RWPE2 (cell line): ENCODE measurements around the gene C1QTNF6.

Experiments
- ATAC-seq: fragments of 200-7000 bp; cut with Tn5 transposase; 3 replicates; pipeline ENCODE4 v1.9.1; 2021; ENCODE audit warnings: low read depth
- DNase-seq: peaks from one replicate; pipeline ENCODE4 v3.0.0-alpha.2; 2020; ENCODE audit warnings: low spot score
- H3K27ac ChIP-seq: fragments of 450-650 bp; 2 replicates; pipeline ENCODE4 v1.5.1; 2017; ENCODE audit warnings: mild to moderate bottlenecking; ENCODE audit not compliant: poor library complexity, severe bottlenecking
- H3K27me3 ChIP-seq: fragments of 250-450 bp; sonication (Bioruptor Pico); 2 replicates; pipeline ENCODE4 v1.5.1; 2021; ENCODE audit warnings: mild to moderate bottlenecking, moderate library complexity; ENCODE audit not compliant: insufficient read depth, poor library complexity, severe bottlenecking
- H3K36me3 ChIP-seq: fragments of 250-450 bp; sonication (Bioruptor Pico); 2 replicates; pipeline ENCODE4 v1.5.1; 2020; ENCODE audit warnings: low read depth, mild to moderate bottlenecking, moderate library complexity
- H3K4me1 ChIP-seq: fragments of 250-450 bp; sonication (Bioruptor Pico); 2 replicates; pipeline ENCODE4 v1.5.1; 2021; ENCODE audit warnings: mild to moderate bottlenecking, moderate library complexity; ENCODE audit not compliant: insufficient read depth, poor library complexity, severe bottlenecking
- H3K4me3 ChIP-seq: fragments of 250-450 bp; sonication (Bioruptor Pico); 2 replicates; pipeline ENCODE4 v1.5.1; 2021; ENCODE audit warnings: mild to moderate bottlenecking, moderate library complexity; ENCODE audit not compliant: severe bottlenecking
- H3K9me3 ChIP-seq: fragments of 250-450 bp; sonication (Bioruptor Pico); 2 replicates; pipeline ENCODE4 v1.5.1; 2021; ENCODE audit warnings: mild to moderate bottlenecking, moderate library complexity; ENCODE audit not compliant: severe bottlenecking
- TF ChIP-seq, protein P1 (sequence below): fragments of 450-650 bp; IDR thresholded peaks from one replicate; pipeline ENCODE4 v1.5.1; 2017; ENCODE audit warnings: mild to moderate bottlenecking, moderate library complexity; ENCODE audit not compliant: poor library complexity, severe bottlenecking

C1QTNF6 gene

GRCh38 chr22:37157516-37158285, 30.3 kb downstream of the C1QTNF6 start:
- TF ChIP-seq, protein P1, sequence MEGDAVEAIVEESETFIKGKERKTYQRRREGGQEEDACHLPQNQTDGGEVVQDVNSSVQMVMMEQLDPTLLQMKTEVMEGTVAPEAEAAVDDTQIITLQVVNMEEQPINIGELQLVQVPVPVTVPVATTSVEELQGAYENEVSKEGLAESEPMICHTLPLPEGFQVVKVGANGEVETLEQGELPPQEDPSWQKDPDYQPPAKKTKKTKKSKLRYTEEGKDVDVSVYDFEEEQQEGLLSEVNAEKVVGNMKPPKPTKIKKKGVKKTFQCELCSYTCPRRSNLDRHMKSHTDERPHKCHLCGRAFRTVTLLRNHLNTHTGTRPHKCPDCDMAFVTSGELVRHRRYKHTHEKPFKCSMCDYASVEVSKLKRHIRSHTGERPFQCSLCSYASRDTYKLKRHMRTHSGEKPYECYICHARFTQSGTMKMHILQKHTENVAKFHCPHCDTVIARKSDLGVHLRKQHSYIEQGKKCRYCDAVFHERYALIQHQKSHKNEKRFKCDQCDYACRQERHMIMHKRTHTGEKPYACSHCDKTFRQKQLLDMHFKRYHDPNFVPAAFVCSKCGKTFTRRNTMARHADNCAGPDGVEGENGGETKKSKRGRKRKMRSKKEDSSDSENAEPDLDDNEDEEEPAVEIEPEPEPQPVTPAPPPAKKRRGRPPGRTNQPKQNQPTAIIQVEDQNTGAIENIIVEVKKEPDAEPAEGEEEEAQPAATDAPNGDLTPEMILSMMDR, result no peak
- ATAC-seq, result peak; percentile 42; the same call in 2 of the 3 replicates
- no peak for DNase-seq
- H3K27me3 ChIP-seq, result no peaks in the 10 kb centered on the region
- H3K4me3 ChIP-seq, result no peak overlapping the region
- no peaks in the 10 kb centered on the region for H3K36me3 ChIP-seq
- no peak overlapping the region for H3K27ac ChIP-seq
- peaks cover 2% of the 10 kb centered on the region for H3K9me3 ChIP-seq
- no peaks in the 10 kb centered on the region for H3K4me1 ChIP-seq

DNA sequence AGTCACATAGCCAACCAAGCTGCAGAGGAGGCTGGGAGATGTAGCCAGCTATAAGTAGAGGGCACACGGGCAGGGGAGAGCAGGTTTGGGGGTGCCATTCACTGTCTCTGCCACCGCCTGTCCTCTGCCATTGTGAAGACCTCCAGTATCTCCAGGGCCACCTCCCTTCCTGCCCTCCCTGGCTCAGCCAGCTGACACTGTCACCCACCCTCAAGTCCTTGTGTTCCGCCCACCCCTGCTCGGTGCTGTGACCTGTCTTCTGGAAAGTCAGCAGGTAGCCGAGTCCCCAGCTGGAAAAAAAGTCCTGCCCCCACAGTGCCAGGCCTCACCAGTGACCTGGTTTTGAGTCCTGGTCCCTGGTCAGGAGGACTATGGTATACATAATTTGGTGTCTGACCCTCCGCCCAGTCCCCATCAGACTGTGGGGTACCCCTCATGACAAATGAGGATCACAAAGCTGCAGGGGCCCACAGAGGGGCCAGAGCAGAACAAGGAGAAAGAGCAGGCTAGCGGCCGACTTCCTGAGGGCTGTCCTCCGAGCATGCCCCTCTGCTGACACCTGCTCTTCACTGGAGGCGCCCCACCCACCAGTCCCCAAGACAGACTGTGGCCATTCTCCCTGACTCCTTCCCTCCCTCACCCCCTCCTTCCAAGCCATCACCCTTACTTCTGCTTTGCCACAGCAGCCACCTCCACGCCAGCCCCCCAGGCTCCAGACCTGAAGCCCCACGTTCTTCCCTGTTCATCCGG, 31.2 kb downstream of the C1QTNF6 start:
- no peak for ATAC-seq
- H3K36me3 ChIP-seq, result no peaks in the 10 kb centered on the region

GRCh38 chr22:37155971-37156370, 32.1 kb downstream of the C1QTNF6 start:
- Histone ChIP-seq H3K9me3 (peaks cover 4% of the 10 kb centered on the region), H3K27ac (no peak overlapping the region), H3K27me3 (no peaks in the 10 kb centered on the region), H3K36me3 (no peaks in the 10 kb centered on the region), H3K4me1 (no peaks in the 10 kb centered on the region), H3K4me3 (no peak overlapping the region)
- TF ChIP-seq, protein P1, result no peak
- ATAC-seq, result no peak
- DNase-seq, result no peak

More for the DNA sequence above, 31.2 kb downstream of the C1QTNF6 start:
- TF ChIP-seq, protein P1, result no peak
- no peaks in the 10 kb centered on the region for H3K27me3 ChIP-seq
- no peak for DNase-seq
- no peaks in the 10 kb centered on the region for H3K4me1 ChIP-seq
- H3K27ac ChIP-seq, result no peak overlapping the region
- peaks cover 3% of the 10 kb centered on the region for H3K9me3 ChIP-seq
- no peak overlapping the region for H3K4me3 ChIP-seq

- Histone ChIP-seq H3K27ac (no peak overlapping the region), H3K4me1 (no peaks in the 10 kb centered on the region), H3K9me3 (peaks cover 4% of the 10 kb centered on the region), H3K4me3 (no peak overlapping the region), H3K36me3 (no peaks in the 10 kb centered on the region), H3K27me3 (no peaks in the 10 kb centered on the region)
- ATAC-seq (no peak), DNase-seq (no peak)
- TF ChIP-seq, protein P1, result no peak
Observed at GRCh38 chr22:37154925-37155712, 32.9 kb downstream of the C1QTNF6 start.
